Adrenal gland (tissue), 5 donors: ENCODE measurements around the gene PRKN.

Experiments used
- CTCF ChIP-seq, 6 experiments: fragments of 450-650 bp in 4 of 6; fragments of 200-600 bp in 2 of 6; sonication (generic) in 1 of 6; IDR thresholded peaks; 1 replicate in 5 of 6; 2 replicates in 1 of 6; pipeline versions ENCODE4 v1.5.1 to v1.8.0; 2016 to 2021; ENCODE audit warnings: antibody characterized with exemption in 6 of 6, mild to moderate bottlenecking in 2 of 6, moderate library complexity in 1 of 6
- POLR2A ChIP-seq, 2 donors: fragments of 450-650 bp; IDR thresholded peaks; one replicate each; pipeline ENCODE4 v1.6.1; 2017; ENCODE audit warnings: antibody characterized with exemption in 2 of 2, mild to moderate bottlenecking in 2 of 2, moderate library complexity in 1 of 2
- donor health status: DM: no; HTN: no; CAD: no.

- TF ChIP-seq CTCF (IDR thresholded peaks at IDR 0.05): no peak
- TF ChIP-seq POLR2A (IDR thresholded peaks at IDR 0.05): no peak
Measured at GRCh38 chr6:161367472-161367871, 1360.1 kb downstream of the PRKN start.
